Activated CD4-positive, alpha-beta T cell treated with anti-CD3 and anti-CD28 coated beads, Interleukin-2, amount 50 U/mL, for 48 hours (primary cell): ENCODE results near the gene GNL2.
"Not testable (repeated sequence)": the region's sequence is repeated elsewhere in the genome, so short reads cannot be mapped to it uniquely, and the experiment has no call there.

Source experiments
- DNase-seq, 2 experiments: peaks; one replicate each; pipeline ENCODE4 v3.0.0-alpha.2; 2020

GNL2 gene

GRCh38 chr1:37606481-37607263 lies 10.9 kb upstream of the GNL2 start:
- no peak for DNase-seq

DNA sequence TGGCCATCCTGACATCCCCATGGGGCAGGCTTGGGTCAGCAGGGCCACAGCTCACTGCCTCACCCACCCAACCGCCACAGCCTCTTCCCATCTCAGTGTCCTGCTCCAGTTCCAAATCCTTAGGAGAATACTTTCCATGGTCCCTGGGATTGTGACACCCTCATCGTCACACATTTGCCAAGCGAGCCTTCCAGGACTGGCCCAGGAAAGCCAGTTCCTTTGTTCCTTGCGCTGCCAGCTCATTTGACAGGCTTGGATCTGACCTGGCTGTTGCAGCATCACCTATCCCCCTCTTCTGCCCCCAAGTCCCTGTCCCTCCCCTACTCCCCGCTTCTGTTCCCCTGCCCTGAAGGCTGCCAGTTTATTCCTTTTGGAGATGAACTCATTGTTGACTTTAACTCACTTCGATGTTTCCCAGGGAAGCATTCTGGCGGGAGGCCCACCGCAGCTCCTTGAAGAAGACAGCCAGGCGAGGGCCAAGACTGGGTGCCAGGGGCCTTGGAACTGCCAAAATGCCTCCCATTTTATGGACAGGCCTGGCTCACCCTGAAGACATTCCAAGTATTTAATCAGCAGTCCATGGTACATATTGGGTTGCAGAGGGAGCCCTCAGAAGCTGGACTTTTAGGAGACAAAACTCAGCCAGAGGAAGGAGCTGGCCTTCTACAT lies 10.2 kb upstream of the GNL2 start:
- DNase-seq, result no peak

DNA sequence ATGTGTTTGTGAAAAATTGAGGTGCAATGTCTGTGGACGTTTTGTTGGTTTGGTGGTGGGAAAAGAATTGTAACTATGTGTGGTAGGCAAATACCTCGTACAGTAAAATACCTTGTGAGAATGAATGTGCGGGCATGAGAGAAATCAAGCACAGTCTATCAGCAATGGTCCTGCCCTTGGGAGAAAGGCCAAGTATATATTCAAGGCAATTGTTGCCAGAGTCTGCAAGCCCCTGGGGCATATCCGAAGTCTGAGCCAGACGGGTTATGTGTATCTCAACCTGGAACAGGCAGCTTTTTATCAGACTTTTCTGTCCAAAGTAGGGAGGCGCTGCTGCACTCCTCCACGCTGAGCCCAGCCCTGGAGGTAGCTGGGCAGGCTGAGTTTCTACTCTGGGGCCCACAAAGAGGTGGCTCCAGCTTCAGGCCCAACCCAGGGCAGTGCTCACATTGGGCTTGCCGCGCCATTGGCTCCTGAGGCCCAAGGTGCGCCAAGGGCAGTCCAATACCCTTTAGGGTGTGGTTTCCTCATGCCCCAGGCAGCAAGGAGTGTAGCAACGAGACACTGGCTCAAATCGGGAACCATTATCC lies 9.4 kb upstream of the GNL2 start:
- no peak for DNase-seq

DNA sequence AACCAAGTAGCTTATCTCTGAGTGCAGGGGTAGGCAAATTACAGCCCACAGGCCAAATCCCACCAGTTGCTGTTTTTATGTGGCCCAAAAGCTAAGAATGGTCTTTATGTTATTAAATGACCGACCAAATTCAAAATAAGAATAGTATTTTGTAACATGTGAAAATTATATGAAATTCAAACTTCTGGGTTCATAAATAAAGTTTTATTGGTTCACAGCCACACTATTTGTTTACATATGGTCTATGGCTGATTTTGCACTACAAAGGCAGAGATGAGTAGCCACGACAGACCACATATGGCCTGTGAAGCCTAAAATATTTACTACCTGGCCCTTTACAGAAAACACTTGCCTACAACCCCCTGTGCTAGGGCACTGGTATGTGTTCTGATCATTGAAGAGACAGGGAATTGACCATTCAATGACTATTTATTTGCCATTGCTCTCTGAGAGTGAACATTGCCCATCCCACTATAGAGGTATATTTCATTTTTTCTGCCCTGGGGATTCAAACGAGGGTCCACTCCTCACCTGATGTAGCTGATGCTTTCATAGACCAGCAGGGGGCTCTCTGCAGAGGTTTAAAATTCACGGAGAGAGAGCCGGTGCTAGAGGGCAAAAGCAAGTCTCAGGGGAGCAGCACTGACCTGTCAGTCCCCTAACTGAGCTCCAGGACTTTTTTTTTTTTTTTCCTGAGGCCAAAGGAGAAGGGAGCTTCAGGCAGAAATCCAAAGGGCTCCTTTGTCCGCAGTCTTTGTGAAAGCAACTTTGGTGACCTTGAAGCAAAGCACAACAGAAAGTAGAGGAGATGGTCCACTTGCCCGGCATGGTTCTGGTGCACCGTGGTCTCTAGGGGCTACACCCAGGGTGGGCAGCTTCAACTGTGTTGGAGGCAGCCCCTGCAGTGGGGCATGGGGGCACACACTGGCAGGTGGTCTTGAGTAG lies 7.3 kb upstream of the GNL2 start:
- peak; percentile 19 to 29 for DNase-seq

DNA sequence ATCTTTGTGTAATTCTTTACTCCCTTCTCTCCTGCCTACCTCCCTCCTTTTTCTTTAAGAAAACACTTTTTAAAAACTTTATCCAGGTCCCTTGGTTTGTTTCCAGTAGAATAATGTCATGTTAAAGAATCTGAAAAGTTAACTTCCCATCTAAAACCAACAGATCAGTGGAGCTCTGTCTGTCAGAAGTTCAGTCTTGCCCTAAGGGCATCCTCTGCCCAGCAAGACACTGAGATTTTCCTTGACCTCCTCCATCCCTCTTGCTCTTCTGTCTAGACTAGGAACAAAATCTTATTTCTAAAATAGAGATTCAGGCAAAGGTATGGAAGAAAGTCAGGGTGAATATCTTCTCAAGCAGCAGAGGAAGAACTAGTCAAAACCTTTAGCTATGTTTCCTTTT lies 5.7 kb upstream of the GNL2 start:
- no peak for DNase-seq

GRCh38 chr1:37599940-37600339 lies 4.2 kb upstream of the GNL2 start:
- DNase-seq, result no peak

DNA sequence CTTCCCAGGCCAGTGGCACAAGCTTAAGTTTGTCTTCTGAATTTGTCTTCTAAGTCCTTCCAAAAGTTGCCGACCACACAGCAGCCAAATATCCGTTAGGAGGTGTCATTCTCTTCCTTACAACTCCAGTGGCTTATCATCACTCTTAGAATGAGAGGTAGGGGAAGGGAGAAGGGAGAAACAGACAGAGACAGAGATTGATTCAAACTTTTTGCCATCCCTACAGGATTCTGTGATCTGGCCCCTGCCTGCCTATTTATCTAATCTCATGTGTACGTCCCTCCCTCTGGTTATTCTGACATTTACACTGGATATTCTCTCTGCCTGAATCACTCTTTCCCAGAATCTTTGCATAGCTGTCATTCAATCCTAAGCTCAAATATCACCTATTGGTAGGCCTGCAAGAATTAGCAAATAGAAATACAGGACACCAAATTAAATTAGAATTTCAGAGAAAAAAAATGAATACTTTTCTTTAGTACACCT lies 488 bp upstream of the GNL2 start:
- no peak for DNase-seq

DNA sequence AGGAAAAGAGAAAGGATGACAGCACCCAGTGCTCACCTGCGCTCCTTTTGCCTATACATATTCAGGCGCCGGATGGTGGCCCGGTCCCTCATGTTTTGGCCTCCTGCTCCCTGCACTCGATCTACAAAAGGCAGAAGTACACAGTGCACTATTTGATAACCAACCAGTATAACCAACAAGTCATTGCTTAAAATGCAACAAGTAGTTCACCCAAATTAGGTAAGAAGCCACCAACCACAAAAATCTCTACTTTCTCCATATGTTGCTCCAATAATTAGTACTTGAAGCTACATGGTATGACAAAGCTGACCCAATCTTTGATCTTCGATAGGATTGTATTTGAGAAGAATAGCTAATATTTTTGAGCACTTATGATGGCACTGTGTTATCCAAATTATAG lies 2.0 kb downstream of the GNL2 start:
- no peak for DNase-seq

DNA sequence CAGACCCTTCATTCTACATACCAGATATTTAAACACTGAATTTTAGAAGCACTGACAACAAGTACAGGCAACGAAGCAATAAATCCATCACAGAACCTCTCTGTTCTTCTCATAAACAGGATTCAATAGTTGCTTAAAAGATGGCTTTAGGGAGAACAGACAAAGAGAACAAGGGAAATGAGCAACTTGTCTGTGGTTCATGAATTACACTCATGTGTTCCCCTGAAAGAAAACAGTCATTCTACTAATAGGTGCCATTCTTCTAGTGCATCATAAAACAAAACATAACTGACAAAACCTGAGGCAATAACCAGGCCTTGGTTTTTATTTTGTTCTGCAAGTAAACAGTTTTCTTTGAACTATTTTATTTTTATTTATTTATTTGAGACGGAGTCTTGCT lies 6.8 kb downstream of the GNL2 start:
- DNase-seq, result no peak

- DNase-seq, result not testable (repeated sequence)
Observed at GRCh38 chr1:37584544-37584943, 11.2 kb downstream of the GNL2 start.

DNA sequence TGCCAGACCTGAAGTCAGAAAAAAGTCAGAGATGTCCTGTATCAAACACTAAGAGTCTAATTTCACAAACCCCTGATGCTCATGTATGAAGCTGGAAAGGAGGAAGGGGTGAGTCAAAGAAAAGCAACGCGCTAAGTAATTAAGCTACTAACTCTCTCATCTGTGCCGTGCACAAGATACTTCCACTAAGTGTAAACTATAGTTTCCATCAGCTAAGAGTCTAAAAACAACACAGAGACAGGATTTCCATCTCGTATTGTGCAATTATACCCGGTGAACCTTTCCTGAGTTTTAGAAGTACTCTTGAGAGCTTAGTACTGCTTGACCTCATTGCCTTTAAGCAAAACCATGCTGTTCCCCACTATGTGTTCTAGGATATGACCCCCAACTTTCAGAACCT lies 20.0 kb downstream of the GNL2 start:
- no peak for DNase-seq

DNA sequence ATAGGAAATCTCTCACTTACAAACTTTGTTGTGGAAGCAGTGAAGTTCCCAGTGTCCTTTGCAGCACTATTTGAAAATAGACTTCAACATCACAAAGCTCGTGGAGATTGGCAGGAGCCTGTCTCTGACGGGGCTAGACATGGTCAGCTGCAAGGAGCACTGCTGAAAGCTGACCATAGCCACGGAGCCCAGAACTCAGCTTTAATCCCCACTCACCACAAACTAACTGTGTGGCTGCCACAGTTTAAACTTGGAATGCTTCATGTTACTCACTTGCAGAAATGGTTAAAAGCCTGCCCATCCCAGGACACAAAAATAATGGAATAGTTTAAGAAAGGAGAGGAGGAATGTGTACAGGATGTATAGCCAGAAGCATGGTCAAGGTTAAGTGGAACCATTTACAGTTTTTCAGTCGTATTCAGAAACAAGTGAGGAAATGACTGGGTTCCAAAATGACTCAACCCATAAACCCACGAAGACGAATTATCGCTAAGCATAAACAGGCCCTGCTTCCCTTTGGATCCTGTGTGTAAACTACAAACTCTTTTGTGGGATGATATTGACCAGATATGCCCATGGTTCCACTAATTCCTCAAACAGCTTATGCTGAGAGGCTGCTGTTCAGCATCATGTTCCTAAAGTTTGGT lies 20.8 kb downstream of the GNL2 start:
- no peak for DNase-seq

DNA sequence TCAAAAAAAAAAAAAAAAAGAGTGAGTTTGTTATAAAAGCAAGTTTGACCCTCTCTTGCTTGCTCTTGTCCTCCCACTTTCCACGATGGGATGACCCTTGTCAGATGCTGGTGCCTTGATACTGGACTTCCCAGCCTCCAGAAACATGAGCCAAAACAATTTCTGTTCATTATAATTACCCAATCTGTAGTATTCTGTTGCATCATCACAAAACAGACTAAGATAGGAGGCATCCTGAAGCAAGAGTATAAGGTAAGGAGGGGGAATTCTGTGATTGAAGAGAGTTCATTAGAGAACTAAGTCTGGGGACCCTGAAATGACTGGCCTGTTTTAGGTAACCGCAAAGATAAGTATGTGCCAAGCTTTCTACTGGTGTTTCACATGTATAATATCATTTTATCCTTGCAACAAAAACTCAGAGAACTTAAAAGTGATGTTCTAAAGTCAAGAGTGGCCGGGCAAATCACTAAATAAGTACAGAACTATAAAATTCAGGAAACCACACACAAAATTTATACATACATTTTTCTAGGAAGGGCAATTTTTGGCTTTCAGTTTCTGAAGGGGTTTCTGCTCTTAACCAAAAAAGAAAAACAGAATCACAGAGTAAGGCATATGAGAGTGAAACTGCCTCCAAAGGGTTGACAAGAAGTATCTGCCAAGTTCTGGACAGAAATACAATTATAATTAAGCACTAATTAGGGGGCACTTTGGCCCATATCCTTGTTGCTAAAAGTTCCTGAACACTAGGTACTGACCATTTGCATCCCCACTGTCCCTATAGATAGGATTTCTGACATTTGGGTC lies 25.0 kb downstream of the GNL2 start:
- DNase-seq, result no peak

- DNase-seq, result no peak
Observed at GRCh38 chr1:37567023-37567422, 28.7 kb downstream of the GNL2 start.

- no peak for DNase-seq
Observed at GRCh38 chr1:37564892-37565291, 30.8 kb downstream of the GNL2 start.

DNA sequence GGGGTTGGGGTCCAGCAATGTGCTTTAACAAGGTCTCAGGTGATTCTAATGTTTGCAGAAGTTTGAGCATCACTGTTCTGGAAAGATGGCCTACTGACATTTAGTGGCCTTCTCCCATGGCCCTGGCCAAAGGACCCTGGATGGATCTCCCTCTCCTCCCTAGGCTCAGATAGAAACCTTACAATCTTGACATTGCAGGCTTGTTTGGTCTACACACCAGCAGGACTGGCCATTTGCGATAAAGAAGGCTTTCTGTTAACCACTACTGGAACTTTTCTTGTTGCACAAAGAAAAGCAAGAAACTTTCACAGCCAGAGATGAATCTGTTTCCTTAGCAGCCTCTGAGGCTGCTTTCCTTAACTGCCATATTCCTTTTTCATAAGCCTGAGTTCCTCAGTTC lies 32.8 kb downstream of the GNL2 start:
- DNase-seq, result no peak

DNA sequence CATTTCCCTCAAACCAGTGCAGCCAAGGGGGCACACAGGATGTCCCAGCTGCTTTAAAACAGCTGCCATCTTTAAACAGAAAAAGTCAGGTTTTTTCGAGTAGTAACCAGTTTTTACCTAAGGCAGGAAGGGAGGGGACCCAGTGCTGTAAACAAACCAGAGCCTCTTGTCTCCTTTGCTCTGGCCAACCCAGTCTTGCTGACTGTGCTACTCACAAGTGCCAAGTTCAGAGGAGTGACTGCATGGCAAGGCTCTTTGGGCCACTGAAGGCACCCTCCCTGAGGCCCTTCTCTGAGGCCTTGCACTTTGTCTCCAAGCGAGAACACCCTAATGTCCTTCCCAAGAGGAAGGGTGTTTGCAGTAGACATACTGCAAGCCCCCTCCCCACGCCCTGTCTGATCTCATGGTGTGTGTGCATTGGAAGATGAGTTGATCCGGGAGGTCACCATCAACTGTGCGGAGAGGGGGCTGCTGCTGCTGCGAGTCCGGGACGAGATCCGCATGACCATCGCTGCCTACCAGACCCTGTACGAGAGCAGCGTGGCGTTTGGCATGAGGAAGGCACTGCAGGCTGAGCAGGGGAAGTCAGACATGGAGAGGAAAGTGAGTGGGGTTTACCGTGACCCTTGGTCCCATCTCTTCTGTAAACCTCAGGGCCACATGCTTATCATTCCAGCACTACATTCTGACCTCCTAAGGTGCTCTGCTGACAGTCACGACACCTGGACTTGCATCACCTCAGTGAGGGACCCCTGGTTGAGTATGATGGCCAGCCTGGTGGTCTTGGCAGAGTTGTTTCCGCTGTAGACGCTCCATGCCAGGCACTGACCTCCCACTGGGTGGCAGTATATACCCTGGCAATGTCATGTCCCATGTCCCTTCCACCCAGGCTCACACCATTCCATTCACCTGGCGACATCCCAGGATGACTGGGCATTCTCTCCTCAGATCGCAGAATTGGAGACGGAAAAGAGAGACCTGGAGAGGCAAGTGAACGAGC lies 34.3 kb downstream of the GNL2 start:
- peak; percentile 43 to 53 for DNase-seq

GRCh38 chr1:37560401-37561132 lies 35.2 kb downstream of the GNL2 start:
- no peak for DNase-seq

DNA sequence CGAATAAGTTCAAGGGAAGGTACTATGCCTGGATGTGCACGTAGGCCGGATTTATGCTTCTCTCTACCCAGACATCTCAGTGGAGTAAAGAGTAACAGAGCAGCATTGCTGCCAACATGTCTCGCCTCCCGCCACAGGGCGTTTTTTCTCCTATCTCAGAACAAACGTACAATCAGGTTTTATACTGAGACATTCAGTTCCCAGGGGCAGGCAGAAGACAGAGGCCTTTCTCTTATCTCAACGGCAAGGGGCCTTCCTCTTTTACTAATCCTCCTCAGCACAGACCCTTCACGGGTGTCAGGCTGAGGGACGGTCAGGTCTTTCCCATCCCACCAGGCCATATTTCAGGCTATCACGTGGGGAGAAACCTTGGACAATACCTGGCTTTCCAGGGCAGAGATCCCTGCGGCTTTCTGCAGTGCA lies 35.8 kb downstream of the GNL2 start:
- DNase-seq, result not testable (repeated sequence)
